ENCODE data around the gene VAC14.

- TF ChIP-seq POLR2A (IDR thresholded peaks at IDR 0.05) (no peak), CTCF (IDR thresholded peaks at IDR 0.05) (no peak), EP300 (IDR thresholded peaks at IDR 0.05) (no peak)
Measured at GRCh38 chr16:70689970-70690891, 110.7 kb downstream of the VAC14 start.
